HG03469 (cell line): ENCODE results near the gene ALDH3B2.
A peak's percentile ranks its signal among the peaks of the same experiment; 100 is the strongest.
"Not testable (repeated sequence)": the region's sequence is repeated elsewhere in the genome, so short reads cannot be mapped to it uniquely, and the experiment has no call there.

ENCODE experiments used
- ATAC-seq: cut with Tn5 transposase; IDR thresholded peaks from one replicate; pipeline ENCODE4 v1.9.1; 2021; ENCODE audit warnings: mild to moderate bottlenecking, moderate library complexity, moderate number of reproducible peaks; ENCODE audit not compliant: unreplicated experiment

ALDH3B2 gene

GRCh38 chr11:67631411-67631810 is 43.0 kb downstream of the ALDH3B2 start:
- ATAC-seq = no peak

GRCh38 chr11:67630943-67631331 is 43.5 kb downstream of the ALDH3B2 start:
- ATAC-seq = no peak

- peak; percentile 29 for ATAC-seq
These were observed 44.0 kb downstream of the ALDH3B2 start for GRCh38 chr11:67630228-67630942.

GRCh38 chr11:67629386-67630227 is 44.8 kb downstream of the ALDH3B2 start, which contains the start of gene NUDT8:
Gene NUDT8 (minus strand): TSS chr11:67629937. CDS start chr11:67629911, 26 bp downstream.
- ATAC-seq = peak; percentile 27

- ATAC-seq = no peak
These were observed 45.6 kb downstream of the ALDH3B2 start for GRCh38 chr11:67628710-67629385.

- no peak for ATAC-seq
These were observed 46.4 kb downstream of the ALDH3B2 start for GRCh38 chr11:67627812-67628624.

- ATAC-seq = no peak
These were observed 47.0 kb downstream of the ALDH3B2 start for GRCh38 chr11:67627441-67627811.

GRCh38 chr11:67626970-67627369 is 47.5 kb downstream of the ALDH3B2 start:
- no peak for ATAC-seq

- not testable (repeated sequence) for ATAC-seq
These were observed 48.1 kb downstream of the ALDH3B2 start for GRCh38 chr11:67626131-67626833.

- not testable (repeated sequence) for ATAC-seq
These were observed 50.6 kb downstream of the ALDH3B2 start for GRCh38 chr11:67623795-67624194.

- ATAC-seq = not testable (repeated sequence)
These were observed 51.5 kb downstream of the ALDH3B2 start for GRCh38 chr11:67622905-67623304.

- not testable (repeated sequence) for ATAC-seq
These were observed 52.5 kb downstream of the ALDH3B2 start for GRCh38 chr11:67621928-67622327.

- not testable (repeated sequence) for ATAC-seq
These were observed 53.8 kb downstream of the ALDH3B2 start for GRCh38 chr11:67620621-67621020.

GRCh38 chr11:67619683-67620618 is 54.5 kb downstream of the ALDH3B2 start:
- ATAC-seq = not testable (repeated sequence)

GRCh38 chr11:67618901-67619659 is 55.3 kb downstream of the ALDH3B2 start:
- not testable (repeated sequence) for ATAC-seq

- no peak for ATAC-seq
These were observed 57.0 kb downstream of the ALDH3B2 start for GRCh38 chr11:67617243-67617953.

- ATAC-seq = no peak
These were observed 57.8 kb downstream of the ALDH3B2 start for GRCh38 chr11:67616431-67617242.
